K562 (cell line): ENCODE data around the gene SUSD3. TPM values are rescaled to one million over a fixed set of nuclear protein-coding genes. Genes with fewer than 3 reads are reported as not detected.

Source experiments
- ARID4B ChIP-seq: sonication (generic); formaldehyde crosslinking; IDR thresholded peaks from 2 replicates; pipeline ENCODE4 v1.8.0; 2022; ENCODE audit warnings: mild to moderate bottlenecking, missing genetic modification reagents
- BRD9 ChIP-seq: fragments of 450-650 bp; IDR thresholded peaks from 2 replicates; pipeline ENCODE4 v1.6.1; 2018; ENCODE audit warnings: low read depth; ENCODE audit not compliant: partially characterized antibody
- CBX2 ChIP-seq: fragments of 200-600 bp; sonication (generic); IDR thresholded peaks from one replicate; pipeline ENCODE4 v1.6.1; 2012; ENCODE audit warnings: mild to moderate bottlenecking, low read length, inconsistent platforms; ENCODE audit not compliant: insufficient read depth, poor library complexity, severe bottlenecking
- CCAR2 ChIP-seq: fragments of 200-400 bp; formaldehyde crosslinking; IDR thresholded peaks from 2 replicates; pipeline ENCODE4 v1.6.1; 2017; ENCODE audit warnings: mild to moderate bottlenecking, low read depth, low read length
- ELF4 ChIP-seq: fragments of 450-650 bp; formaldehyde crosslinking; IDR thresholded peaks from 2 replicates; pipeline ENCODE4 v1.4.0; 2022; ENCODE audit warnings: missing genetic modification characterization
- HCFC1 ChIP-seq: IDR thresholded peaks from 2 replicates; pipeline ENCODE4 v1.6.1; 2012; ENCODE audit warnings: low read depth, low read length, improper control_type of control experiment
- HNRNPH1 ChIP-seq: fragments of 200-400 bp; formaldehyde crosslinking; optimal IDR thresholded peaks from 2 replicates; pipeline ENCODE3; 2017; ENCODE audit warnings: low read depth, mild to moderate bottlenecking, low read length, moderate library complexity
- HNRNPK ChIP-seq: fragments of 200-400 bp; formaldehyde crosslinking; IDR thresholded peaks from one replicate; pipeline ENCODE4 v1.6.1; 2018; ENCODE audit warnings: mild to moderate bottlenecking, low read depth, low read length; ENCODE audit not compliant: poor library complexity, severe bottlenecking
- SIX5 ChIP-seq, 2 experiments: IDR thresholded peaks; 2 replicates each; pipeline ENCODE4 v1.6.1; 2011; ENCODE audit warnings: low read length in 2 of 2, borderline replicate concordance in 1 of 2, low read depth in 1 of 2, mild to moderate bottlenecking in 1 of 2, moderate library complexity in 1 of 2; ENCODE audit not compliant: insufficient read depth in 1 of 2
- SMAD4 ChIP-seq: fragments of 250-450 bp; sonication (Bioruptor Pico); conservative IDR thresholded peaks from 2 replicates; pipeline ENCODE4 v1.8.0; 2021; ENCODE audit warnings: inconsistent platforms, mild to moderate bottlenecking, moderate library complexity
- ZFP36 ChIP-seq: fragments of 150-350 bp; IDR thresholded peaks from 2 replicates; pipeline ENCODE4 v1.6.1; 2018; ENCODE audit warnings: low read length, low read depth; ENCODE audit not compliant: partially characterized antibody
- ZKSCAN8 ChIP-seq: fragments of 200-800 bp; sonication (Bioruptor generic); IDR thresholded peaks from 2 replicates; pipeline ENCODE4 v1.6.1; 2016; ENCODE audit warnings: missing genetic modification characterization, missing compliant biosample characterization
- ZNF12 ChIP-seq: sonication (generic); formaldehyde crosslinking; IDR thresholded peaks from 2 replicates; pipeline ENCODE4 v1.4.0; 2020; ENCODE audit warnings: mild to moderate bottlenecking, missing genetic modification reagents
- ZNF165 ChIP-seq: fragments of 250-450 bp; sonication (Bioruptor Pico); IDR thresholded peaks from 2 replicates; pipeline ENCODE4 v1.4.0; 2020; ENCODE audit warnings: borderline replicate concordance
- ZNF212 ChIP-seq: fragments of 450-650 bp; formaldehyde crosslinking; IDR thresholded peaks from 2 replicates; pipeline ENCODE4 v1.4.0; 2020; ENCODE audit warnings: mild to moderate bottlenecking
- ZNF586 ChIP-seq: fragments of 450-650 bp; formaldehyde crosslinking; conservative IDR thresholded peaks from 2 replicates; pipeline ENCODE4 v1.4.0; 2020; ENCODE audit warnings: mild to moderate bottlenecking, moderate library complexity
- polyA plus RNA-seq, 8 experiments: library from polyadenylated mRNA; depleted of rRNA in 4 of 8; stranded (reverse) in 5 of 8; unstranded in 3 of 8; fragments of >200 nt; fragmentation: Nextera tagmentation in 2 of 8; fragmentation: Illumina TruSeq in 1 of 8; extraction: Ambion mirVana in 2 of 8; extraction: Trizol in 1 of 8; gene quantifications; 2 replicates each; pipeline versions ENCODE4 v1.2.1 to v1.2.3, GENCODE V29; 2011 to 2014; ENCODE audit warnings: inconsistent platforms in 1 of 8, missing spikeins in 1 of 8
- total RNA-seq, 7 experiments: library from RNA; depleted of rRNA in 6 of 7; stranded (reverse); fragments of >200 nt in 6 of 7; fragmentation: Illumina TruSeq in 2 of 7; extraction: Trizol in 2 of 7; gene quantifications; 2 replicates each; pipeline versions ENCODE4 v1.2.1 to v1.2.3, GENCODE V29; 2011 to 2021; ENCODE audit warnings: low replicate concordance in 1 of 7
- TF ChIP-seq, protein P1 (sequence below): sonication (generic); formaldehyde crosslinking; IDR thresholded peaks from 2 replicates; pipeline ENCODE4 v1.8.1; 2022; ENCODE audit warnings: missing genetic modification reagents

The SUSD3 gene
- total and polyA plus RNA-seq, 9 of the 15 experiments (the other 6 are each of a cell fraction or from before 2014, with no cell fraction given): 1.3 to 21.7 (median 11.4) TPM

GRCh38 chr9:93132946-93133680 lies 74.6 kb downstream of the SUSD3 start (continued):
- TF ChIP-seq ELF4 (CRISPR knock-in tag): no peak
- TF ChIP-seq BRD9: no peak
- TF ChIP-seq SMAD4 (CRISPR knock-in tag): peak; percentile 66; the same call in 1 of the 2 replicates
- no peak for TF ChIP-seq ZNF12 (CRISPR knock-in tag)
- no peak for TF ChIP-seq ZNF165 (CRISPR knock-in tag)
- no peak for TF ChIP-seq CCAR2
- peak; percentile 89; the same call in 1 of the 2 replicates for TF ChIP-seq ZKSCAN8
- no peak for TF ChIP-seq ZNF586
- TF ChIP-seq CBX2: no peak
- TF ChIP-seq ZFP36: peak; percentile 16
- TF ChIP-seq, protein P1, sequence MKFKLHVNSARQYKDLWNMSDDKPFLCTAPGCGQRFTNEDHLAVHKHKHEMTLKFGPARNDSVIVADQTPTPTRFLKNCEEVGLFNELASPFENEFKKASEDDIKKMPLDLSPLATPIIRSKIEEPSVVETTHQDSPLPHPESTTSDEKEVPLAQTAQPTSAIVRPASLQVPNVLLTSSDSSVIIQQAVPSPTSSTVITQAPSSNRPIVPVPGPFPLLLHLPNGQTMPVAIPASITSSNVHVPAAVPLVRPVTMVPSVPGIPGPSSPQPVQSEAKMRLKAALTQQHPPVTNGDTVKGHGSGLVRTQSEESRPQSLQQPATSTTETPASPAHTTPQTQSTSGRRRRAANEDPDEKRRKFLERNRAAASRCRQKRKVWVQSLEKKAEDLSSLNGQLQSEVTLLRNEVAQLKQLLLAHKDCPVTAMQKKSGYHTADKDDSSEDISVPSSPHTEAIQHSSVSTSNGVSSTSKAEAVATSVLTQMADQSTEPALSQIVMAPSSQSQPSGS (CRISPR knock-in tag): peak; percentile 74; the same call in 1 of the 2 replicates
- TF ChIP-seq ARID4B (CRISPR knock-in tag): no peak
- TF ChIP-seq HNRNPH1: no peak
- no peak for TF ChIP-seq SIX5 (IDR thresholded peaks at IDR 0.05; ENCODE audit: borderline replicate concordance in 1 of 2, insufficient read depth in 1 of 2, low read depth in 1 of 2, low read length in 2 of 2)
- TF ChIP-seq ZNF212: no peak
- no peak for TF ChIP-seq HCFC1
- no peak for TF ChIP-seq HNRNPK
